Type B pancreatic cell (in vitro differentiated cells): ENCODE results near the gene ANKRD16. TPM values are rescaled to one million over a fixed set of nuclear protein-coding genes. Genes with fewer than 3 reads are reported as not detected.

Experiments
- DNase-seq: peaks from one replicate; pipeline ENCODE4 v3.0.0; 2021; ENCODE audit warnings: mixed read lengths; ENCODE audit not compliant: unreplicated experiment; ENCODE audit errors: extremely low spot score
- H3K27ac Mint-ChIP-seq: 2 replicates; pipeline ENCODE4 v1.8.0; 2021; ENCODE audit warnings: mild to moderate bottlenecking, mixed read lengths
- H3K27me3 Mint-ChIP-seq: 2 replicates; pipeline ENCODE4 v1.8.0; 2021; ENCODE audit warnings: mixed read lengths
- H3K36me3 Mint-ChIP-seq: 2 replicates; pipeline ENCODE4 v1.8.0; 2021; ENCODE audit warnings: mixed read lengths
- H3K4me1 Mint-ChIP-seq: one replicate; pipeline ENCODE4 v1.8.0; 2021; ENCODE audit warnings: mixed read lengths; ENCODE audit not compliant: unreplicated experiment
- H3K4me3 Mint-ChIP-seq: 2 replicates; pipeline ENCODE4 v1.8.0; 2021; ENCODE audit warnings: mild to moderate bottlenecking, mixed read lengths
- H3K9me3 Mint-ChIP-seq: 2 replicates; pipeline ENCODE4 v1.8.0; 2021; ENCODE audit warnings: mixed read lengths
- total RNA-seq: library from RNA; stranded (reverse); gene quantifications from 2 replicates; pipeline ENCODE4 v1.2.1, GENCODE V29; 2021; ENCODE audit warnings: low replicate concordance
- TF ChIP-seq, protein P1 (sequence below): fragments of 200-600 bp; sonication (generic); conservative IDR thresholded peaks from 2 replicates; pipeline ENCODE4 v1.5.0; 2021; ENCODE audit warnings: antibody characterized with exemption, mild to moderate bottlenecking

Gene ANKRD16
- total RNA-seq, 1 donor from 2014 or later, result 15.3 TPM

DNA sequence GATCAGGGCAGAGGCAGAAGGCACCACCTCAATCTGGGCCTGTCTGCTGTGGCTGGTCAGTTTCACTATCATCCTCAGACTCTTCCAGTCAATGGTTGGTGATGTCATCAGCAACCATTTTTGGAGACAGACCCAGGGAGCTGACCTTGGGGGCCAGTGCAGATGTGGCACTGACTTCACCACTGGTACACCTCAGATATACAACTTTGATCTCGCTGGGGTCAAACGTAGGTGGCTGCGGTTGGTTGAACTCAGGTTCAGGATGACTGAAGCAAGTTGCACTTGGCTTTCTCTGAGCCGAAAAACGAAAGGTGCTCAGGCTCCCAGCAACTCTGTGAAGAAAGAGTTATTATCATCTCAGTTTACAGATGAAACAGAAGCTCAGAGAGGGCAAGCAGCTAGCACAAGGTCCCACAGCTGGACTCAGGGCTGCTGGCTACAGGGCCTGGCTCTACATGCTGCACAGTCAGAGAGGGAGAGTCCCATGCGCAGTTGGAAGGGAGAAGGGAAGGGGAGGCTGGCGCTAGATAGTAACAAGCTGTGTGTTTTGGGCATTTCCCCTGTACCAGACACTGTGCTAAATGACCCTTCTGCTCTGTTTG lies 27.2 kb downstream of the ANKRD16 start:
- TF ChIP-seq, protein P1, sequence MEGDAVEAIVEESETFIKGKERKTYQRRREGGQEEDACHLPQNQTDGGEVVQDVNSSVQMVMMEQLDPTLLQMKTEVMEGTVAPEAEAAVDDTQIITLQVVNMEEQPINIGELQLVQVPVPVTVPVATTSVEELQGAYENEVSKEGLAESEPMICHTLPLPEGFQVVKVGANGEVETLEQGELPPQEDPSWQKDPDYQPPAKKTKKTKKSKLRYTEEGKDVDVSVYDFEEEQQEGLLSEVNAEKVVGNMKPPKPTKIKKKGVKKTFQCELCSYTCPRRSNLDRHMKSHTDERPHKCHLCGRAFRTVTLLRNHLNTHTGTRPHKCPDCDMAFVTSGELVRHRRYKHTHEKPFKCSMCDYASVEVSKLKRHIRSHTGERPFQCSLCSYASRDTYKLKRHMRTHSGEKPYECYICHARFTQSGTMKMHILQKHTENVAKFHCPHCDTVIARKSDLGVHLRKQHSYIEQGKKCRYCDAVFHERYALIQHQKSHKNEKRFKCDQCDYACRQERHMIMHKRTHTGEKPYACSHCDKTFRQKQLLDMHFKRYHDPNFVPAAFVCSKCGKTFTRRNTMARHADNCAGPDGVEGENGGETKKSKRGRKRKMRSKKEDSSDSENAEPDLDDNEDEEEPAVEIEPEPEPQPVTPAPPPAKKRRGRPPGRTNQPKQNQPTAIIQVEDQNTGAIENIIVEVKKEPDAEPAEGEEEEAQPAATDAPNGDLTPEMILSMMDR, result no peak
- no peak overlapping the region for H3K27ac Mint-ChIP-seq
- peaks cover 13% of the 10 kb centered on the region for H3K36me3 Mint-ChIP-seq
- H3K9me3 Mint-ChIP-seq, result no peaks in the 10 kb centered on the region
- H3K27me3 Mint-ChIP-seq, result no peaks in the 10 kb centered on the region
- no peak overlapping the region for H3K4me3 Mint-ChIP-seq
- no peaks in the 10 kb centered on the region for H3K4me1 Mint-ChIP-seq
- DNase-seq, result no peak

DNA sequence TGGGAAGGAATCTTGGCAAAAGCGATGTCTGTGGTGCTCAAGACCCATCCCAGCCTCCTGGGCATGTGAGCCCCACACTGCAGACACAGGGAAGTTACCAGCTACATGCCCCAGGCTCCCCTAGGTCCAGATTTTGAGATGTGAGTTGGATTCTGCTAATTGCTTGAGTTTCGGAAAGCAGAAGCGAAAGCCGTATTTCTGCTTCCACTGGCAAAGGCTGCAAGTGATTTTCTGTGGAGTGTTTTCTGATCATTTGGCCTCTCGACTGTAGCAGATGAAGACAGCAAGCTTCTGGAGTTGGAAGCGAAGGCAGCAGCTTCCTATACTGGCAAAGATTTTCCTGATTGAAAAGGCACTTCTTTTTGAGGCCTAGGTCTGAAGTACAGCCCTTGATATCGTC lies 29.6 kb downstream of the ANKRD16 start:
- Mint-ChIP-seq H3K4me3 (no peak overlapping the region), H3K4me1 (no peaks in the 10 kb centered on the region), H3K36me3 (peaks cover 10% of the 10 kb centered on the region), H3K27ac (no peak overlapping the region), H3K9me3 (no peaks in the 10 kb centered on the region), H3K27me3 (no peaks in the 10 kb centered on the region)
- no peak for DNase-seq
- TF ChIP-seq, protein P1, result no peak

DNA sequence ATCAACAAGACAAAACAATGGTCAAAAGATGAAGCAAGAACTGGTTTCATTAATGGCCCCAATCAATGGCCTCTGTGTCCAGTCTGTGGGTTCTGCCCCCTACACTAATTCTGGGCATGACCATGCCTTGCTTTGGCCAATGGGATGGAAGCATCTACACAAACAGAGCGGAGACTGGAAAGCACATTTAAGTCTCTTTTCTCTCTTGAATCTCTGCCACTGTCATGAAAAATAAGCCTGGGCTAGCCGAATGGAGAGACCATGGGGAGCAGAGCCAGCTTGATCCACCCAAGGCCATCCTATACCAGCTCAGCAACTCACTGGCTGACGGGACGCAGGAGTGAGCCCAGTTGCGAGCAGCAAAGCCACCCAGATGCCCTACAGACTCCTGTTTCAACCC lies 30.9 kb downstream of the ANKRD16 start:
- DNase-seq, result no peak
- Mint-ChIP-seq H3K9me3 (no peaks in the 10 kb centered on the region), H3K36me3 (peaks cover 7% of the 10 kb centered on the region), H3K4me1 (no peaks in the 10 kb centered on the region), H3K4me3 (no peak overlapping the region), H3K27ac (no peak overlapping the region), H3K27me3 (no peaks in the 10 kb centered on the region)
- TF ChIP-seq, protein P1, result no peak

DNA sequence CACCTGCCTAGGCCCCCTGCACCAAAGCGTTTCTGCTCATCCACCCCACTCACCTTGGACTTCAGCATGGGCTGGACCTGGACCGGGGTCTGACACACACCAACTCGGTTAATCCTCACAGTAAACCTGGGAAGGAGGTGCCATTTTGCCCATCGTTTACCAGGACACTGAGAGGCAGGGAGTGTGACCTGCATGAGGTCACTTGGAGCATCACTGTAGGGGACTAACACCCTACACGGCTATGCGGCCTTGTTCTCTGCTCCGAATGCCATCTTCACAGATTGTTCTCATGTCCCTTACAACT lies 33.0 kb downstream of the ANKRD16 start:
- peak overlapping the region; percentile 23 for H3K27ac Mint-ChIP-seq
- TF ChIP-seq, protein P1, result no peak
- H3K4me3 Mint-ChIP-seq, result no peak overlapping the region
- H3K9me3 Mint-ChIP-seq, result no peaks in the 10 kb centered on the region
- H3K36me3 Mint-ChIP-seq, result peaks cover 4% of the 10 kb centered on the region
- no peak for DNase-seq
- H3K4me1 Mint-ChIP-seq, result no peaks in the 10 kb centered on the region
- no peaks in the 10 kb centered on the region for H3K27me3 Mint-ChIP-seq

DNA sequence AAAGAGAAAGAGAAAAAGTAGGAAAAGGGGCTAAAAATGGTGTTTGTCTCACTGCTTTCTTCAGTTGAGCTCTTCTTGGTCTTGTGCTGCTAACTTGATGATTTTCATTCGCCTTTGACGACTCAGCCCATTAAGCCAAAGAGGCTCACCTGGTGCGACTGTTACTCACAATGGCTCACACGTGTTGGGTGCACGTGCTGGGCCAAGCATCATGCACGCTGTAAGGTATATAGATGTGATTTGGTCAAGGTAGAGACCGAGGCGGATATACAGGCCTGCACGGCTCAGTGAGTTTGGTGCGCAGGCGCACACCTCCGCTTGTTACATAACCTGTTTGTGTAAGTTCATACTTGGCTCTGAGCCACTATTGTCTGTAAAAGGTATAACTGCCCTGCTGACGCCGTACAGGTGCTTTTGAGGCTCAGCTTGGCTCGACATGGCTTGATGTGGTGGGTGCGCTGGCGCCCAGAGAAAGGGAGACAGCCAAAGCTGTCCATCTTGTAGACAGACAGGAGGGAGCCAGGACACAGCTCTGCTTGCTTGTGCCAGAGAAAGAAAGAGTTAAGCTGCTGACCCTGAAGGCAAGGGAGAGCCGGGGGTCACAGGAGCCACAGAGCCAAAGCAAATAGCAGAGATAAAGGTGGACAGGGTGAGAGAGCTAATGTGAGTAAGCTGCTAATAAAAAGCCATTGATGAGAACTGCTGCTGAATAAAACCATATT lies 33.6 kb downstream of the ANKRD16 start:
- TF ChIP-seq, protein P1, result no peak
- H3K9me3 Mint-ChIP-seq, result no peaks in the 10 kb centered on the region
- no peak overlapping the region for H3K4me3 Mint-ChIP-seq
- no peaks in the 10 kb centered on the region for H3K27me3 Mint-ChIP-seq
- DNase-seq, result no peak
- H3K36me3 Mint-ChIP-seq, result no peaks in the 10 kb centered on the region
- no peaks in the 10 kb centered on the region for H3K4me1 Mint-ChIP-seq
- no peak overlapping the region for H3K27ac Mint-ChIP-seq
